GM12878 (cell line): ENCODE measurements around the gene SIM2. TPM values are rescaled to one million over a fixed set of nuclear protein-coding genes. Genes with fewer than 3 reads are reported as not detected.

Source experiments
- BACH1 ChIP-seq: fragments of 450-650 bp; IDR thresholded peaks from 2 replicates; pipeline ENCODE4 v1.6.1; 2017; ENCODE audit warnings: mild to moderate bottlenecking, borderline replicate concordance
- CEBPB ChIP-seq, 2 experiments: fragments of 150-350 bp in 1 of 2; IDR thresholded peaks; 2 replicates each; pipeline ENCODE4 v1.6.1; 2012 to 2014; ENCODE audit warnings: low read depth in 2 of 2, low read length in 2 of 2, borderline replicate concordance in 1 of 2, inconsistent platforms in 1 of 2
- EGR1 ChIP-seq, 2 experiments: IDR thresholded peaks; 1 replicate in 1 of 2; 2 replicates in 1 of 2; pipeline ENCODE4 v1.6.1; 2011 to 2012; ENCODE audit warnings: low read depth in 2 of 2, low read length in 2 of 2, borderline replicate concordance in 1 of 2, mild to moderate bottlenecking in 1 of 2, moderate library complexity in 1 of 2
- FOXK2 ChIP-seq: fragments of 450-650 bp; IDR thresholded peaks from 2 replicates; pipeline ENCODE4 v1.6.1; 2017; ENCODE audit warnings: mild to moderate bottlenecking, moderate library complexity
- NFXL1 ChIP-seq: fragments of 450-650 bp; IDR thresholded peaks from 2 replicates; pipeline ENCODE4 v1.6.1; 2017; ENCODE audit warnings: antibody characterized with exemption, mild to moderate bottlenecking, borderline replicate concordance
- NR2C2 ChIP-seq: IDR thresholded peaks from 2 replicates; pipeline ENCODE4 v1.6.1; 2011; ENCODE audit warnings: borderline replicate concordance, low read depth; ENCODE audit not compliant: control insufficient read depth, insufficient read length
- TCF12 ChIP-seq: IDR thresholded peaks from 2 replicates; pipeline ENCODE4 v1.6.1; 2011; ENCODE audit warnings: low read depth, mild to moderate bottlenecking, low read length
- TCF7 ChIP-seq: IDR thresholded peaks from 2 replicates; pipeline ENCODE4 v1.6.1; 2014; ENCODE audit warnings: antibody characterized with exemption, borderline replicate concordance
- polyA plus RNA-seq, 11 experiments: library from polyadenylated mRNA; depleted of rRNA in 4 of 11; unstranded in 6 of 11; stranded (reverse) in 5 of 11; fragments of >200 nt; fragmentation: Nextera tagmentation in 4 of 11; fragmentation: Illumina TruSeq in 1 of 11; extraction: Ambion mirVana in 4 of 11; extraction: Trizol in 1 of 11; gene quantifications; 1 replicate in 1 of 11; 2 replicates in 10 of 11; pipeline versions ENCODE4 v1.2.1 to v1.2.3, GENCODE V29; 2011 to 2016; ENCODE audit warnings: inconsistent platforms in 2 of 11, missing spikeins in 2 of 11, low read depth in 1 of 11
- total RNA-seq, 4 experiments: library from RNA; depleted of rRNA in 3 of 4; stranded (reverse); fragments of >200 nt in 3 of 4; fragmentation: Illumina TruSeq in 1 of 4; extraction: Trizol in 1 of 4; gene quantifications; 2 replicates each; pipeline versions ENCODE4 v1.2.1 to v1.2.3, GENCODE V29; 2013 to 2021
- TF ChIP-seq, protein P1 (sequence below): fragments of 450-650 bp; IDR thresholded peaks from 2 replicates; pipeline ENCODE4 v1.6.1; 2018; ENCODE audit warnings: borderline replicate concordance, mild to moderate bottlenecking; ENCODE audit not compliant: partially characterized antibody
- TF ChIP-seq, protein P2 (sequence below): fragments of 150-350 bp; IDR thresholded peaks from 2 replicates; pipeline ENCODE4 v1.6.1; 2014; ENCODE audit warnings: mild to moderate bottlenecking, low read depth, low read length
- TF ChIP-seq, protein P3 (sequence below): fragments of 450-650 bp; IDR thresholded peaks from 2 replicates; pipeline ENCODE4 v1.6.1; 2017; ENCODE audit warnings: mild to moderate bottlenecking

SIM2 gene
- total and polyA plus RNA-seq, 10 of the 15 experiments (the other 5 are each of a cell fraction or from before 2014, with no cell fraction given): 0.02 to 0.15 (median 0.05) TPM; not detected in 7

DNA sequence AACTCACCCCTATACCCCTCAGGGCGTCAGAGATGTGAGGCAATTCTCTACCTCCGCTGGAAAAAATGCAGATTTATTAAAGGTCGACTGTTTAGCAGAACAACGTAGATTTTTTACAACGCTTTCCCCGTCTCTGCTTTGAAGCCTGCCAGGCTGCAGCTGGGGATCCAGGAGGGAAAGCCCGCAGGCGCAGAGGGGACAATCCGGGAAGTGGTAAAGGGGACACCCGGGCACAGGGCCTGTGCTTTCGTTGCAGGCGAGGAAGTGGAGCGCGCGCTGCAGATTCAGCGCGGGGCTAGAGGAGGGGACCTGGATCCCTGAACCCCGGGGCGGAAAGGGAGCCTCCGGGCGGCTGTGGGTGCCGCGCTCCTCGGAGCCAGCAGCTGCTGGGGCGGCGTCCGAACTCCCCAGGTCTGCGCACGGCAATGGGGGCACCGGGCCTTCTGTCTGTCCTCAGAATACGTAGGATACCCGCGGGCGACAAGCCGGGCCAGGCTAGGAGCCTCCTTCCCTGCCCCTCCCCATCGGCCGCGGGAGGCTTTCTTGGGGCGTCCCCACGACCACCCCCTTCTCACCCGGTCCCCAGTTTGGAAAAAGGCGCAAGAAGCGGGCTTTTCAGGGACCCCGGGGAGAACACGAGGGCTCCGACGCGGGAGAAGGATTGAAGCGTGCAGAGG is 5.5 kb downstream of the SIM2 start (continued):
- TF ChIP-seq TCF7: no peak
- TF ChIP-seq NFXL1: no peak
- TF ChIP-seq, protein P1, sequence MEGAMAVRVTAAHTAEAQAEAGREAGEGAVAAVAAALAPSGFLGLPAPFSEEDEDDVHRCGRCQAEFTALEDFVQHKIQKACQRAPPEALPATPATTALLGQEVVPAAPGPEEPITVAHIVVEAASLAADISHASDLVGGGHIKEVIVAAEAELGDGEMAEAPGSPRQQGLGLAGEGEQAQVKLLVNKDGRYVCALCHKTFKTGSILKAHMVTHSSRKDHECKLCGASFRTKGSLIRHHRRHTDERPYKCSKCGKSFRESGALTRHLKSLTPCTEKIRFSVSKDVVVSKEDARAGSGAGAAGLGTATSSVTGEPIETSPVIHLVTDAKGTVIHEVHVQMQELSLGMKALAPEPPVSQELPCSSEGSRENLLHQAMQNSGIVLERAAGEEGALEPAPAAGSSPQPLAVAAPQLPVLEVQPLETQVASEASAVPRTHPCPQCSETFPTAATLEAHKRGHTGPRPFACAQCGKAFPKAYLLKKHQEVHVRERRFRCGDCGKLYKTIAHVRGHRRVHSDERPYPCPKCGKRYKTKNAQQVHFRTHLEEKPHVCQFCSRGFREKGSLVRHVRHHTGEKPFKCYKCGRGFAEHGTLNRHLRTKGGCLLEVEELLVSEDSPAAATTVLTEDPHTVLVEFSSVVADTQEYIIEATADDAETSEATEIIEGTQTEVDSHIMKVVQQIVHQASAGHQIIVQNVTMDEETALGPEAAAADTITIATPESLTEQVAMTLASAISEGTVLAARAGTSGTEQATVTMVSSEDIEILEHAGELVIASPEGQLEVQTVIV: no peak
- no peak for TF ChIP-seq BACH1
- TF ChIP-seq, protein P2, sequence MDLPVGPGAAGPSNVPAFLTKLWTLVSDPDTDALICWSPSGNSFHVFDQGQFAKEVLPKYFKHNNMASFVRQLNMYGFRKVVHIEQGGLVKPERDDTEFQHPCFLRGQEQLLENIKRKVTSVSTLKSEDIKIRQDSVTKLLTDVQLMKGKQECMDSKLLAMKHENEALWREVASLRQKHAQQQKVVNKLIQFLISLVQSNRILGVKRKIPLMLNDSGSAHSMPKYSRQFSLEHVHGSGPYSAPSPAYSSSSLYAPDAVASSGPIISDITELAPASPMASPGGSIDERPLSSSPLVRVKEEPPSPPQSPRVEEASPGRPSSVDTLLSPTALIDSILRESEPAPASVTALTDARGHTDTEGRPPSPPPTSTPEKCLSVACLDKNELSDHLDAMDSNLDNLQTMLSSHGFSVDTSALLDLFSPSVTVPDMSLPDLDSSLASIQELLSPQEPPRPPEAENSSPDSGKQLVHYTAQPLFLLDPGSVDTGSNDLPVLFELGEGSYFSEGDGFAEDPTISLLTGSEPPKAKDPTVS: no peak
- no peak for TF ChIP-seq EGR1 (IDR thresholded peaks at IDR 0.05; ENCODE audit: borderline replicate concordance in 1 of 2, low read depth in 2 of 2, low read length in 2 of 2)
- no peak for TF ChIP-seq FOXK2
- TF ChIP-seq CEBPB (IDR thresholded peaks at IDR 0.05; ENCODE audit: borderline replicate concordance in 1 of 2, low read depth in 2 of 2, low read length in 2 of 2): no peak
- TF ChIP-seq, protein P3, sequence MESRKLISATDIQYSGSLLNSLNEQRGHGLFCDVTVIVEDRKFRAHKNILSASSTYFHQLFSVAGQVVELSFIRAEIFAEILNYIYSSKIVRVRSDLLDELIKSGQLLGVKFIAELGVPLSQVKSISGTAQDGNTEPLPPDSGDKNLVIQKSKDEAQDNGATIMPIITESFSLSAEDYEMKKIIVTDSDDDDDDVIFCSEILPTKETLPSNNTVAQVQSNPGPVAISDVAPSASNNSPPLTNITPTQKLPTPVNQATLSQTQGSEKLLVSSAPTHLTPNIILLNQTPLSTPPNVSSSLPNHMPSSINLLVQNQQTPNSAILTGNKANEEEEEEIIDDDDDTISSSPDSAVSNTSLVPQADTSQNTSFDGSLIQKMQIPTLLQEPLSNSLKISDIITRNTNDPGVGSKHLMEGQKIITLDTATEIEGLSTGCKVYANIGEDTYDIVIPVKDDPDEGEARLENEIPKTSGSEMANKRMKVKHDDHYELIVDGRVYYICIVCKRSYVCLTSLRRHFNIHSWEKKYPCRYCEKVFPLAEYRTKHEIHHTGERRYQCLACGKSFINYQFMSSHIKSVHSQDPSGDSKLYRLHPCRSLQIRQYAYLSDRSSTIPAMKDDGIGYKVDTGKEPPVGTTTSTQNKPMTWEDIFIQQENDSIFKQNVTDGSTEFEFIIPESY: no peak
- no peak for TF ChIP-seq TCF12
- no peak for TF ChIP-seq NR2C2
